Right renal cortex interstitium (tissue), 3 donors: ENCODE results near the gene SESN1. TPM values are rescaled to one million over a fixed set of nuclear protein-coding genes. Genes with fewer than 3 reads are reported as not detected.
"Not testable (repeated sequence)": the region's sequence is repeated elsewhere in the genome, so short reads cannot be mapped to it uniquely, and the experiment has no call there.

Experiments used
- DNase-seq, 3 donors: peaks; one replicate each; pipeline ENCODE4 v3.0.0-alpha.2; 2013; ENCODE audit warnings: low read depth in 3 of 3, low spot score in 2 of 3
- polyA plus RNA-seq, 3 donors: library from polyadenylated mRNA; unstranded; fragments of 120-200 nt; gene quantifications; one replicate each; pipeline ENCODE4 v1.2.1, GENCODE V29; 2013; ENCODE audit not compliant: insufficient read length in 3 of 3

Gene SESN1
- polyA plus RNA-seq, 3 donors: 22.9 to 26.5 (median 26.2) TPM

DNA sequence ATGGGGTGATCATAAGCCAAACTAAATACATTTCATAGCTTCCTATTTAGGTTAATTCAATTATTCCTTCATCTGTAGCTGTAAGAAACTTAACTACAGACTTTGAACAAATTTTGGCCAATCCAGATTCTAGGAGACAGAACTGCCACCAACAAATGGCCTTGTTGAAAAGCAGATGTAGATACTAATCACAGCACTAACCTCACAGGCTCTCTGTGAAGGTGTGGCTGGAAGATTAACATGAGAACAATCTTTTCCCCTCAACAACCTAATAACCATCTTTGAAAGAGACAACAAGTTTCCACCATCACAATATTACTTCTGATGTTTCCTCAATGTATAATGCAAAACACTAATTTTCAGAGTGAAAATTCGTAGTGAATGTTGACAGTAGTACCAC is 87.8 kb downstream of the SESN1 start:
- no peak for DNase-seq

DNA sequence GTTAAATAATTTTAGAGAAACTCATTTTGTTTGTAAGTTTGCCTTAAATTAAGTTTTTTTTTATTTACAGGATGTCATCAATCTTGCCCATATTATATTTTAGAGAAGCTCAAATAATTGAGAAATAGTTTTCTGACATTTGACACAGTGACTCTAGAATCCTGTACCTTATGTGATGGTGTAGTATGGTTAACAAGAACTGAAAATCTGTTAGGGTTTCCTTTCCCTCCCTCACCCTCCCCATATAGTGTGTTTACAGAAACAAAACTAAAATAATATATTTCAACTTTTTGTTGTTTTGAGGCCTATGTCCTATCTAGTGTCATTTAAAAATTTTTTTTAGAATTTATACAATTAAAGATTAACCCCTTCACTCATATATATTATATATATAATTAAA is 91.8 kb downstream of the SESN1 start:
- no peak for DNase-seq

DNA sequence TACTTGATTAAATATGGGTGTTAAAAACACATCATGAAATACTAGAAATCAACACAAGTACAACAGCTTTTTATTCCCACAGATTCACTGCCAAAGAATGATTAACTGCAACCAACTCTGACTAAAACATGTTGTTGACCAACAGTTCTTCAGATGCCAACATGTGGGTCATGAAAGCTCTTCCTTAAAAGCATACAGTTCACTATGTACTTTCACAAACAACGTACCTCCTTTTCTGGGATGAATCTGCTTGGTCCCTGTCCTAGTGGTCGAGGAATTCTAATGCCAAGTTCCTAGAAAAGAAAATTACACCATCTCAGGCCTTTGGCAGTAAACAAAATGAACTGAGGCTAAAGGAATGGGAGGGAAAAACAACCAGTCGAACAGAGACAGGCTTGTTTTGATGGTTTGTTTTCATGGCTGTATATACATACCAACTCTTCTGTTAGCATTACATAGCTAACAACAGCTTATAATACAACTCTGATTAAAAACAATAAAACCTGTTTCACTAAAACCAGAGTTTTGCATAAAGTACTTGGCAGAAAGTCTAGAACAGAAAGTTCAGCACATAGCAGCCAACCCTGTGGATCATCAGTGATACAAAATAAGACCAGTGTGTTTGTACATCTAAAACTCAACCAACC is 92.5 kb downstream of the SESN1 start:
- DNase-seq: no peak

DNA sequence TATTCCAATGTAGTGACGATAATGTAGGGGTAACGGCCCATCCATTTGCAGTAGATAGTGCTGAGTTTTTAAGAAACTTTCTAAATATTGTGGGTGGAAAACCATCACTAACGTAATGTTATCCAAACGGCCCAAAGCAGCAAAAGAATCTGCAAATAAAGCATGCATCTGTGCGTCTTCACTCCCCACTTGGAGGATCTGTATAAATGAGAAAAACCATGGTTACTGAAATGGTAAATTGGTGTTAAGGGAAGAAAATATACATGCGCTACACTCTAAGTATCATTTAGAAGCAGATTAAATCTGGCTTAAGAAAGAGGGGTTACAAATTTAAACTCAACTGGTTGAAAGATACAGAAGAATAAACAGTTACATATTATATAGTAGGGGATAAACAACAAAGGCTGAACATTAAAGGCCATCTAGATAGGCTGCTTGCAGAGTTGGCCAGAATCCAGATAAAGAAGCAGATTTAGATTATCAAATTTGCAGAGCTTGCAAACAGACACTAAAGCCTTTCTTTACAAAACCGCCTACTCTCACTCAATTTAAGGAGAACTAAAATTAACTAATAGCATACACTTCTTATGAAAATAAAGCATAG is 93.3 kb downstream of the SESN1 start:
- DNase-seq: no peak

DNA sequence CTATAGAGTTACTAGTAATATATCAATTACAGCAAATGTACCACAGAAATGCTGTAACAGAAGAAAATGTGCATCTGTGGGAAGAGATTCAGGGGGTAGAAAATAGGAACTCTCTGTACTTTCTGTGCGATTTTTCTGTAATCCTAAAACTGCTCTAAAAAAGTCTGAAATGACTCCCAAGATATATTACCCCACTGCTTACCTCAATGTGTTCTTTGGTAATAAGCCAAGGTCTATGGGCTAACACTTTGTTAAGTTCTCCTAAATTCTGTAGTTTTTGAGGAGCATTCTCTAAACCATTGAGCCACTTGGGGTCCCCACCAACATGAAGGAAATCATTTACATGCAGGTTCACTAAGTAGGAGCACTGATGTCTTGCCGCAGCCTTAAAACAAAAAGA is 94.4 kb downstream of the SESN1 start:
- no peak for DNase-seq

DNA sequence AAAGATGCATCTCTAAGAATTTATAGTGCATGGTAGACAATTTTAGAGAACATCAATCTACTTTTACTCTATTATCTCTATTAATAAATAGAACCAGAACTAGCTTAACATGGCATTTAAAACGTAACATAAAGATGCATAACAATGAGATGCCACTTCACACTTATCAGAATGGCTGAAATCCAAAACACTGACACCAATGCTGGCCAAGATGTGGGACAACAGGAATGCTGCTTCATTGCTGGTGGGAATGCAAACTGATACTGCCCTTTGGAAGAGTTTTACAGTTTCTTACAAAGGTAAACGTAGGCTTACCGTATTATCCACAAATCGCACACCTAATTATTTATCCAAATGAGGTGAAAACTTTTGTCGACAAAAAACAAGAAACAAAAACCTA is 95.2 kb downstream of the SESN1 start:
- DNase-seq: no peak

DNA sequence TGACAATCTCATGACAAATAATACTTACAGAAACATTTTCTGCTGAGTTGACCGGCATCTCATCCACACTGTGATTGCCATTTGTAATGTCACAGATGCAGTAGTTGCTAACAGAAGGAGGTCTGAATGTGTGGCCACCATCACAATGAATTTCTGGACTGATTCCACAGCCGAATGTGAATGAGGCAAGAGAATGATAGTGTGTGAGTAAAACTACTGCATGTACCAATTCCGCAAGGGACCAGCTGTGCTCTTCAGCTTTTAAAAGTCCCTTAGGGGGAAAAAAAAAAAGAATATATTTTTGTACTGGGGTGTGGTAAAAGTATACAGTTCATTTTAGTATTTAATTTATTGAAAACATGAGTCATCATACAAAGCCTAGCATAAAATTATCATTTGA is 96.2 kb downstream of the SESN1 start:
- DNase-seq: no peak

DNA sequence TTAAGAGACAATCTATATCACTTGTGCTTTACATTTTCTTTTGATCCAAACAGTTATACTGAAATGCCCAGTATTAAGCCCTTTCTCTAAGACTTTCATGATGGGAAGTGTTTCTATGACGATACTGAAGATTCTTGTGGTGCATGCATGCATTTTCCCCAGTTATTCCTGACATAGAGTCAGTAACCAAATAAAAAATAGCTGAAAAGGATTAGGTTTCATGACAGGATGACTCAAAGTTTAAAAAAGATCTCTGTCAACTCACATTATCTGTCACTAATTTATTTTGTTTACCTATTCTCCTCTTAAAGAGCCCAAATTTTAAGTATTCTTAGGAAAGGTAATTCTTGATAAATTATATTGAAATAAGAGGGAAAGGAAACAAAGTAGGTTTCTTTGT is 98.4 kb downstream of the SESN1 start:
- no peak for DNase-seq

DNA sequence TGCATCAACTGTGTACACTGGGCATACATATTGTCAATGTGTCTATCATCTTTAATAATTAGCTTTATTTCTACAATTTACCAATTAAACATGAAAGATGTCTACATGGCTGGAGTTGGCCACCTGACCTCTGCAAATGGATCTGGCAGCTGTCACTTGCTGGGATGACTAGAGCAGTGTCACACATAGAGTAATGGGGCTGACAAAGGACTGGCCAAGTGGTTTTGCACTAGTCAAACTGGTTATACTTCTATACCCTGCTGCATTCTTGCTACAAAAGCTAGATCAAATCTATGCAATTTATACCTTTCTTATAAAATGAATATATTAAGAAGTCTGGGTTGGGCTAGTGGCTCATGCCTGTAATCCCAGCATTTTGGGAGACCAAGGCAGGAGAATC is 99.3 kb downstream of the SESN1 start:
- DNase-seq: no peak

DNA sequence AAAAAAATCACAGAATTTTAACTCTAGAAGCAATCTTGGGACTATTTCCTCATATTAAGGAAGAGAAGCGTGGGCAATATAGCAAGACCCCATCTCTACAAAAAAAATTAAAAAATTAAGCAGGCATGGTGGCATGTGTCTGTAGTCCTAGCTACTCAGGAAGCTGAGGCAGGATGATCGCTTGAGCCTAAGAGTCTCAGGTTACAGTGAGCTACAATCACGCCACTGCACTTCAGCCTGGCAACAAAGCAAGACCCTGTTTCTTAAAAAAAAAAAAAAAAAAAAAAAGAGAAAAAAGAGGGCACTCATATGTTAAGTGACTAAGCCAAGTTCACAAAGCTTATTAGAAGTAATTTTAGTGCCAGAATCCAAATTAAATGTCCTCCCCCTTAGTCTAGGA is 100.8 kb downstream of the SESN1 start:
- DNase-seq: no peak

DNA sequence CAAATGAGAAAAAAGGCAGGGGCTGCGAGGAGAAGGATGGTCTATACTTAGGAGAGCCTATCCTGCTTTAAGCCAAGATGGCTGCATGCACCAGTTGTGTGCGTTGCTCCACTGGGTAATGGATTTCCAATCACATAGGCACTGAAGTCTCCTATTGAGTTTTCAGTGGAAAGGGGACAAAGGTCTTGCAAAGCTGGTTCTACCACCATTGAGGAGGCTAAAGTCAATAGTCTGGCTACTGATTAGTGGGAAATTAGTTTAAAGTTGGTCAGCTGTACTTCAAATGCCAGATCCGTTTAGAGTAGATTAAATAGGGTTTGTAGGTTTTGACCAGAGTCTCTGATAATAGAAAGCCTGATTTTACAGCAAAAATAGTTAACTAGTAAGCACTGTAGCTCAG is 104.9 kb downstream of the SESN1 start:
- DNase-seq: no peak

DNA sequence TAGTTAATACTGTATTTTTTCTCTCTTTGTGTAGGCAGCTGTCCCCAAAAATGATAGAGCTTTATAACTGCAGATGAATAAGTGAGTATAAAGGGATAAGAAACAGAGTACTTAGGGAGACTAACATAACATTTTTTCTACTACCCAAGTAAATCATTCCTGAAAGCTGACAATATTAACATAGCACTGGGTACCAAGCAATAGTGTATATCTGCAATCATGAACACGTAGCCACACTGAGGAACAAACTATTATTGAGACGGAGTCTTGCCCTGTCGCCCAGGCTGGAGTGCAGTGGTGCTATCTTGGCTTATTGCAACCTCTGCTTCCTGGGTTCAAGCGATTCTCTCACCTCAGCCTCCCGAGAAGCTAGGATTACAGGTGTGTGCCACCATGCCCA is 105.9 kb downstream of the SESN1 start:
- DNase-seq: no peak

DNA sequence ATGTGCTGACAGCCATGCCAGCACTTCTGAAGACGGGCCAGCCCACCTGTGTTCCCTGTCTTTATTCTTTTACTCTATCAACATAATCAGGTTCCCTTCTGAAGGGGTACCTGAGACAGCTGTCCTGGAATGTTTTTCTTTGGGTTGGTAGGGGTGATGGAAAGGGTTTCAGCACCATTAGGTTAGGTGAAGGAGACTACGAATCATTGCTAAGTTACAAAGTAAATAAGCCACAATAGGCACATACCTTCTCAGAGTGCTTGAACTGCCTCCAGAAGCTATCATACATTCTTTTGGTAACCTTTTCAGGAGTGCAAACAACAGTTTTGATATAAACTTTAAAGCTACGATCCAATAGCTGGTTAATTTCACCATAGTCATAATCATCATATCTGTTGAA is 106.3 kb downstream of the SESN1 start:
- no peak for DNase-seq

DNA sequence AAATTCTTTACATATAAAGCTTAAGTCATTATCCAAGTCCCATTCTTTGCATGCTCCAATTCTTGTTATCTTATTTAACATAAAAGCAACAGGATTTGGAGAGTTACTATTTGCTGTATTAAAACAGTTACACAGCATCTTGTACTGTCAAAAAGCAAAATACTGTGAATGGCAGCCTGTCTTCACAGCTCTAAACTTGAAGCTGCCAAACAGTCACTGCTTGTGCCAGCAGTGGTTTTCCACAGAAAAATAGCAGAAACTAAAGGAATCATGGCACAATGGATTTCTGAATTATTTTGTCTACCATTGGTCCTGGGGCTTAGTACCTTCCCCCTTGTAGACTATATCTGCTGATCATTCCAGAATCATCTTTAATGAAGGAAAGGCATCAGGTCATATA is 107.5 kb downstream of the SESN1 start:
- DNase-seq: no peak

DNA sequence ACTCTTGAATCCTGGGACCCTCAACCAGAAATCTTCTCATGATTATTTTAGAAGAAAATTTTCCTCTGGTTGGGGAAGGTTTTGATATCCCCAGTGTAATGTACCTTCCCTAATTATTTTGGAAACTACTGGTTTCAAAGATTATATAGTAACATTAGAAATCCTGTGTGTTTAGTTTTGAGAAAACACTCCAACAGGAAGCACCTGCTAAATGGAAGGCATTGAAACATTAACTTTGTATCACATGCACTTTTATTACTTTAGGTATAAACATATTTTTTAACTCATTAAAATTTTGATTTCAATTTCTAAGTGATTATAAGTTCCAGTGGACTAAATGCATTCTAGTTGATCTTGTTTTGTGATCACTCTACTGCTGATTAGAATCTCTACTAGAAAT is 109.3 kb downstream of the SESN1 start:
- no peak for DNase-seq

DNA sequence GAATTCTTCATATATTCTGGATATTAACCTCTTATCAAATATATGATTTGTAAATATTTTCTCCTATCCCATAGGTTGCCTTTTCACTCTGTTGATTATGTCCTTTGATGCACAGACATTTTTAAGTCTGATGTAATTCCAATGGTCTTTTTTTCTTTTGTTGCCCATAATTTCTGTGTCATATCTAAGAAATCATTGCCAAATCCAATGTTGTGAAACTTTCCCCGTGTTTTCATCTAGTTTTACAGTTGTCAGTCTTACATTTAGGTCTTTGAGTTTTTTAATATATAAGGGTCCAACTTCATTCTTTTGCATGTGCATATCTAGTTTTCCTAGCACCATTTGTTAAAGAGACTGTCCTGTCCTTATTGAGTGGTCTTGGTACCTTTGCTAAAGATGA is 111.5 kb downstream of the SESN1 start:
- no peak for DNase-seq

DNA sequence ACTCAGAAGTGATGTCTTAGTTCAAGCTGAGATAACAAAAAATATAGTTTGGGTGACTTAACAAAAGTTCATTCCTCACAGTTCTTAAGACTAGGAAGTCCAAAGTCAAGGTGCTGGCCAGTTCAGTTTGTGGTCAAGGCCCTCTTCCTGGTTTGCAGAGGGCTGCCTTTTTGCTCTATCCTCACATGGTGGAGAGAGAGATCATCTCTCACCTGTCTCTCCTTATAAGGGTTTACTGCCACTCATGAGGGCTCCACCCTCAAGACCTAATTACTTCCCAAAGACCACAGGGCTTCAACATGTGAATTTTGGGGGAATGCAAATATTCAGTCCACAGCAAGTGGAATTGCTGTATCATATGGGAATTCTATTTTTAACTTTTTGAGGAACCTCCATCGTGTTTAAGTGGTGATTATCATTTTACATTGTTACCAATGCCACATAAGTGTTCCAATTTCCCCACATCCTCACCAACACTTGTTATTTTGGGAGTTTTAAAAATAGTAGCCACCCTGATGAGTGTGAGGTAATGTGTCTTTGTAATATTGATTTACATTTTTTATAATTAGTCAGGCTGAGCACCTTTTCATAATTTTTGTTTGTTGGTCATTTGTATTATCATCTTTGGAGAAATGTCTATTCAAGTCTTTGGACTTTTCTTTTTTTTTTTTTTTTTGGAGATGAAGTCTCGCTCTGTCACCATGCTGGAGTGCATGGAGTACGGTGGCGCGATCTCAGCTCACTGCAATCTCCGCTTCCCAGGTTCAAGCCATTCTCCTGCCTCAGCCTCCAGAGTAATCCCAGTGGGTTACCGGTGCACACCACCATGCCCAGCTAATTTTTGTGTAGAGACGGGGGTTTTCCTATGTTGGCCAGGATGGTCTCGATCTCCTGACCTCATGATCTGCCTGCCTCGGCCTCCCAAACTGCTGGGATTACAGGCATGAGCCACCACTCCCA is 112.2 kb downstream of the SESN1 start:
- DNase-seq: no peak

DNA sequence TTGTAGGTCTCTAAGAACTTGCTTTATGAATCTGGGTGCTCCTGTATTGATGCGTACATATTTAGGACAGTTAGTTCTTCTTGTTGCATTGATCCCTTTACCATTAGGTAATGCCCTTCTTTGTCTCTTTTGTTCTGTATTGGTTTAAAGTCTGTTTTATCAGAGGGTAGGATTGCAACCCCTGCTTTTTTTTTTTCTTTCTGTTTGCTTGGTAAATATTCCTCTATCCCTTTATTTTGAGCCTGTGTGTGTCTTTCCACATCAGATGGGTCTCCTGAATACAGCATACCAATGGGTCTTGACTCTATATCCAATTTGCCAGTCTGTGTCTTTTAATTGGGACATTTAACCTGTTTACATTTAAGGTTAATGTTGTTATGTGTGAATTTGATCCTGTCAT is 116.0 kb downstream of the SESN1 start:
- not testable (repeated sequence) for DNase-seq

DNA sequence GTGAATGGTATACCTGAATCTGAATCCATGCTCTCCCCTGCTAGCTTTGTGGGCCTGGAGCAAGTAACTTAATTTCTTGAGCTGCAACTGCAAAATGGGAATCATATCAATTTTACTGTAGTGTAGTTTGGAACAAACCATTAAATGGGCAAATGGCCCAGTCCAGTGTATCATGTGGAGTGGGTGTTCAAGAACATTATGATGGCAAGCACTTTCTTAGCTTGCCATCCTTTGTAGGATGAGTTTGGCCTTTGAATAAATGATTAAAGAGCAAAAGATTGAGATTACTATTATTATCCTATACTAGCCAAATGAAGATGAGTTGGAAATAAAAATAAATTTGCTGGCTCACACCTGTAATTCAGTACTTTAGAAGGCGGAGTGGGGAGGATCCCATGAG is 120.4 kb downstream of the SESN1 start:
- DNase-seq: no peak

DNA sequence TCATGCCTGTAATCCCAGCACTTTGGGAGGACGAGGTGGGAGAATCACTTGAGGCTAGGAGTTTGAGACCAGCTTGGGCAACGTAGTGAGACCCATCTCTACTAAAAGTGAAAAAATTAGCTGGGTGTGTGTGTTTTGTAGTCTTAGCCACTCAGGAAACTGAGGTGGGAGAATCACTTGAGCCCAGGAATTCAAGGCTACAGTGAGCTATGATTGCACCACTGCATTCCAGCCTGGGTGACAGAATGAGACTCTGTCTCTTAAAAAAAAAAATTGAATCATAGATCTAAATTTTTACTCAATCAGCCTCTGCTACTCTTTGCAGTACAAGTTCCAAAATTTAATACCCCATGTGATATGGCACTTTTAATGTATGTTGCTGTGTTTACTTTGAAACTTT is 124.9 kb downstream of the SESN1 start:
- DNase-seq: no peak

DNA sequence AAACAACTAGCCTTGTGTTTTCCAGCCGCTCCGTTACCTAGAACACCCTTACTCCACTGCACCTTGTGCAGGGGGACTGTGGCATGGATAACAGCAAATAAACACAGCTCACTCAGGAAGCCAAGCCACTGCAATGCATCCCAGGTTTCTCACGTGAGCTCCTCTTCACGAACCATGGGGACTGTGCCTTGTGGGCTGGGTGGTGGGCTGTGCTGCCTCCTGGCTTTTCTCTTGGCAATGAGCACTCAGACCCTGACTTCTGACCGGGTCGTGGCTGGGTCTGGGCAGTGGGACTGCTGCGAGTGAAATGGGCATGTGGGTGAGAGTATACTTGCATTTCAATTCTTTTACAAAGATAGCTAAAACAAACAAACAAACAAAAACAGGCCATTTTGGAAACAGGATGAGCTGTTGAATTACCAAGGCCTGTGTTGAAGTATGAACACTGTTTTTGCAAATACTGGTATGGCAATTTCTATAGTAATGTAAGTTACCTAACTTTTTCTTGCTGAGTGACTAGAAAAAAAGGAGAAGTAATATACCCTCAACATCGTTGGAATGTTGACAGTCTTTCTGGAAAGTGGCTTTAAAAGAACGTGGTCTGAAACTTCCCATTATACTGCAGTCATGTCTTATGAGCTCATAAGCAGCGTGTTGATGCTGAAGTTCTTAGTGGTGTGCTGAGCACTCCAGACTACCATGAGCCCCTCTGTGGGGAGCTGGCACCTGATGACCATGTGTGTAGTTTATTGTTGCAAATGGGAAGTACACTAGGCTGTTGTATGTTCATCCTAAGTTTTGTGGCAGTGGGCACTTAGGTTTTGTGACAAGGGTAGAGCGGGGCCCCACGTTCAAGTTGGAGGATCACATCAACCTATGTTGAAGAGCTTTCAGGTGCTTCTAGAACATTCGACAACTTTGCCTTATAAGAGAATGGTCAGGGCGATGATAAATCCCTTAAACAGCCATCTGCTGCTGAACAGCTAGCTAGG is 126.0 kb downstream of the SESN1 start:
- no peak for DNase-seq
